Ishikawa (cell line): ENCODE measurements around the gene ATG2B.

ENCODE experiments used
- CEBPB ChIP-seq: IDR thresholded peaks from 2 replicates; pipeline ENCODE4 v1.6.1; 2012
- CREB1 ChIP-seq: IDR thresholded peaks from 2 replicates; pipeline ENCODE4 v1.6.1; 2012; ENCODE audit warnings: low read depth
- EGR1 ChIP-seq: IDR thresholded peaks from 2 replicates; pipeline ENCODE4 v1.6.1; 2012
- EP300 ChIP-seq: IDR thresholded peaks from 2 replicates; pipeline ENCODE4 v1.6.1; 2012; ENCODE audit warnings: borderline replicate concordance
- FOXM1 ChIP-seq: IDR thresholded peaks from 2 replicates; pipeline ENCODE4 v1.6.1; 2012; ENCODE audit warnings: low read depth, borderline replicate concordance
- MAX ChIP-seq: IDR thresholded peaks from 2 replicates; pipeline ENCODE4 v1.6.1; 2012
- NFIC ChIP-seq: IDR thresholded peaks from 2 replicates; pipeline ENCODE4 v1.6.1; 2012
- RAD21 ChIP-seq: IDR thresholded peaks from 2 replicates; pipeline ENCODE4 v1.6.1; 2012; ENCODE audit warnings: low read depth
- REST ChIP-seq: IDR thresholded peaks from 2 replicates; pipeline ENCODE4 v1.6.1; 2012; ENCODE audit warnings: low read depth, mild to moderate bottlenecking
- TAF1 ChIP-seq: IDR thresholded peaks from 2 replicates; pipeline ENCODE4 v1.6.1; 2012; ENCODE audit warnings: low read depth, mild to moderate bottlenecking
- TCF12 ChIP-seq: IDR thresholded peaks from 2 replicates; pipeline ENCODE4 v1.6.1; 2012; ENCODE audit warnings: low read depth
- TEAD4 ChIP-seq: IDR thresholded peaks from 2 replicates; pipeline ENCODE4 v1.6.1; 2012
- USF1 ChIP-seq: IDR thresholded peaks from 2 replicates; pipeline ENCODE4 v1.6.1; 2012
- YY1 ChIP-seq: IDR thresholded peaks from 2 replicates; pipeline ENCODE4 v1.6.1; 2012; ENCODE audit warnings: low read depth
- ZBTB7A ChIP-seq: IDR thresholded peaks from 2 replicates; pipeline ENCODE4 v1.6.1; 2012; ENCODE audit warnings: low read depth

Gene ATG2B

GRCh38 chr14:96247031-96247430 lies 116.1 kb downstream of the ATG2B start:
- TF ChIP-seq NFIC: no peak
- TF ChIP-seq YY1: no peak
- no peak for TF ChIP-seq MAX
- no peak for TF ChIP-seq CREB1
- TF ChIP-seq EP300: no peak
- TF ChIP-seq REST: no peak
- no peak for TF ChIP-seq EGR1
- TF ChIP-seq CEBPB: no peak
- no peak for TF ChIP-seq FOXM1
- no peak for TF ChIP-seq USF1

GRCh38 chr14:96246539-96246847 lies 116.6 kb downstream of the ATG2B start:
- TF ChIP-seq USF1 (no peak), FOXM1 (no peak), CREB1 (no peak), REST (no peak), EGR1 (no peak), EP300 (no peak), NFIC (no peak), RAD21 (no peak), TCF12 (no peak), TEAD4 (no peak), TAF1 (no peak), ZBTB7A (no peak), CEBPB (no peak), YY1 (no peak)

GRCh38 chr14:96245710-96246538 lies 117.2 kb downstream of the ATG2B start:
- TF ChIP-seq CREB1 (no peak), RAD21 (no peak), CEBPB (no peak), MAX (no peak), TAF1 (no peak), USF1 (no peak), REST (no peak), YY1 (no peak), TEAD4 (no peak), NFIC (no peak), EP300 (no peak), EGR1 (no peak), ZBTB7A (no peak), TCF12 (no peak), FOXM1 (no peak)

- TF ChIP-seq RAD21 (no peak), EP300 (no peak), EGR1 (no peak), REST (no peak), ZBTB7A (no peak), TAF1 (no peak), CEBPB (no peak), MAX (no peak), CREB1 (no peak), YY1 (no peak), NFIC (no peak), TCF12 (no peak), USF1 (no peak), FOXM1 (no peak), TEAD4 (no peak)
Measured at GRCh38 chr14:96243785-96244184, 119.4 kb downstream of the ATG2B start.
